Esophagus muscularis mucosa (tissue), 4 donors: Measurements from ENCODE around the gene IGF2BP3. TPM values are rescaled to one million over a fixed set of nuclear protein-coding genes. Genes with fewer than 3 reads are reported as not detected.

Experiments used
- DNase-seq: peaks from one replicate; pipeline ENCODE4 v3.0.0-alpha.2; 2017; ENCODE audit errors: extremely low spot score
- H3K27ac ChIP-seq, 4 donors: fragments of 200-600 bp; sonication (generic); replicated peaks in 1 of 4; 1 replicate in 3 of 4; 2 replicates in 1 of 4; pipeline ENCODE4 v1.5.1; 2016 to 2019; ENCODE audit warnings: mild to moderate bottlenecking in 1 of 4
- H3K27me3 ChIP-seq, 4 donors: fragments of 200-600 bp; sonication (generic); one replicate each; pipeline versions ENCODE4 v1.5.1 to v1.6.0; 2016 to 2019
- H3K36me3 ChIP-seq, 4 donors: fragments of 200-600 bp; sonication (generic); one replicate each; pipeline ENCODE4 v1.5.1; 2016 to 2019
- H3K4me1 ChIP-seq, 4 donors: fragments of 200-600 bp; sonication (generic); one replicate each; pipeline ENCODE4 v1.5.1; 2016 to 2019
- H3K4me3 ChIP-seq, 4 donors: fragments of 200-600 bp; sonication (generic); 1 replicate in 2 of 4; 2 replicates in 2 of 4; pipeline ENCODE4 v1.5.1; 2016 to 2019; ENCODE audit warnings: mild to moderate bottlenecking in 4 of 4, moderate library complexity in 1 of 4
- H3K9me3 ChIP-seq, 4 donors: fragments of 200-600 bp; sonication (generic); 1 replicate in 3 of 4; 2 replicates in 1 of 4; pipeline ENCODE4 v1.5.1; 2016 to 2019
- EP300 ChIP-seq: sonication (generic); formaldehyde crosslinking; IDR thresholded peaks from one replicate; pipeline ENCODE4 v1.6.1; 2017; ENCODE audit warnings: antibody characterized with exemption
- POLR2A ChIP-seq: fragments of 450-650 bp; IDR thresholded peaks from one replicate; pipeline ENCODE4 v1.6.1; 2017; ENCODE audit warnings: antibody characterized with exemption, moderate library complexity, mild to moderate bottlenecking, low read depth
- POLR2AphosphoS5 ChIP-seq, 2 donors: sonication (generic); formaldehyde crosslinking; IDR thresholded peaks; one replicate each; pipeline ENCODE4 v1.6.1; 2017; ENCODE audit warnings: antibody characterized with exemption in 2 of 2
- WGBS: methylation state at CpG from one replicate; pipeline ENCODE4 v1.1.5; 2018; 5-methylcytosine and 5-hydroxymethylcytosine counted together
- intact Hi-C: fragments of 100-400 bp; cut with DNase I; formaldehyde crosslinking; loops from one replicate; pipeline ENCODE4 v1.15.1; 2023
- total RNA-seq, 4 donors: library from RNA; depleted of rRNA; stranded (reverse); fragments of >200 nt; gene quantifications; one replicate each; pipeline versions ENCODE4 v1.1.0 to v1.2.1, GENCODE V29; 2016
- TF ChIP-seq, protein P1 (sequence below), 3 experiments: fragments of 200-600 bp in 2 of 3; fragments of 450-650 bp in 1 of 3; sonication (generic) in 2 of 3; IDR thresholded peaks; one replicate each; pipeline ENCODE4 v1.5.1; 2017 to 2019; ENCODE audit warnings: antibody characterized with exemption in 3 of 3, mild to moderate bottlenecking in 2 of 3, moderate library complexity in 1 of 3

The IGF2BP3 gene
- total RNA-seq, 4 donors from 2014 or later, result 0.45 to 1.7 TPM; not detected in 2

- Histone ChIP-seq H3K27ac (no peak overlapping the region), H3K4me1 (no peaks in the 10 kb centered on the region), H3K4me3 (no peak overlapping the region), H3K9me3 (no peaks in the 10 kb centered on the region), H3K27me3 (no peaks in the 10 kb centered on the region), H3K36me3 (no peaks in the 10 kb centered on the region)
- TF ChIP-seq POLR2AphosphoS5 (IDR thresholded peaks at IDR 0.05), result no peak
- no peak for TF ChIP-seq EP300
- no peak for TF ChIP-seq POLR2A
- TF ChIP-seq, protein P1, sequence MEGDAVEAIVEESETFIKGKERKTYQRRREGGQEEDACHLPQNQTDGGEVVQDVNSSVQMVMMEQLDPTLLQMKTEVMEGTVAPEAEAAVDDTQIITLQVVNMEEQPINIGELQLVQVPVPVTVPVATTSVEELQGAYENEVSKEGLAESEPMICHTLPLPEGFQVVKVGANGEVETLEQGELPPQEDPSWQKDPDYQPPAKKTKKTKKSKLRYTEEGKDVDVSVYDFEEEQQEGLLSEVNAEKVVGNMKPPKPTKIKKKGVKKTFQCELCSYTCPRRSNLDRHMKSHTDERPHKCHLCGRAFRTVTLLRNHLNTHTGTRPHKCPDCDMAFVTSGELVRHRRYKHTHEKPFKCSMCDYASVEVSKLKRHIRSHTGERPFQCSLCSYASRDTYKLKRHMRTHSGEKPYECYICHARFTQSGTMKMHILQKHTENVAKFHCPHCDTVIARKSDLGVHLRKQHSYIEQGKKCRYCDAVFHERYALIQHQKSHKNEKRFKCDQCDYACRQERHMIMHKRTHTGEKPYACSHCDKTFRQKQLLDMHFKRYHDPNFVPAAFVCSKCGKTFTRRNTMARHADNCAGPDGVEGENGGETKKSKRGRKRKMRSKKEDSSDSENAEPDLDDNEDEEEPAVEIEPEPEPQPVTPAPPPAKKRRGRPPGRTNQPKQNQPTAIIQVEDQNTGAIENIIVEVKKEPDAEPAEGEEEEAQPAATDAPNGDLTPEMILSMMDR (IDR thresholded peaks at IDR 0.05), result no peak
- 83% methylated on average over 7 of the region's 7 CpGs for WGBS
- intact Hi-C loops, result no loop called here
- DNase-seq, result no peak
These were observed 128.3 kb downstream of the IGF2BP3 start for GRCh38 chr7:23341846-23342598.

GRCh38 chr7:23338863-23339262 lies 131.4 kb downstream of the IGF2BP3 start:
- no peaks in the 10 kb centered on the region for H3K36me3 ChIP-seq
- intact Hi-C loops, result no loop called here
- H3K4me1 ChIP-seq, result peaks cover 15 to 20% (median 17%) of the 10 kb centered on the region in 4 donors
- H3K4me3 ChIP-seq, result no peak overlapping the region
- 51% methylated on average over 2 of the region's 2 CpGs for WGBS
- no peaks in the 10 kb centered on the region for H3K27me3 ChIP-seq
- no peaks in the 10 kb centered on the region for H3K9me3 ChIP-seq
- TF ChIP-seq EP300 (no peak), POLR2A (no peak), POLR2AphosphoS5 (IDR thresholded peaks at IDR 0.05) (no peak)
- TF ChIP-seq, protein P1 (IDR thresholded peaks at IDR 0.05), result no peak
- no peak overlapping the region for H3K27ac ChIP-seq
- no peak for DNase-seq

- intact Hi-C loops, result no loop called here
- Histone ChIP-seq H3K27ac (no peak overlapping the region), H3K27me3 (no peaks in the 10 kb centered on the region), H3K4me1 (peaks cover 16 to 22% (median 17%) of the 10 kb centered on the region in 4 donors), H3K4me3 (no peak overlapping the region), H3K36me3 (no peaks in the 10 kb centered on the region), H3K9me3 (no peaks in the 10 kb centered on the region)
- WGBS, result 89% methylated on average over 2 of the region's 2 CpGs
- DNase-seq, result no peak
- TF ChIP-seq EP300, result no peak
- TF ChIP-seq POLR2A, result no peak
- TF ChIP-seq POLR2AphosphoS5 (IDR thresholded peaks at IDR 0.05), result no peak
- TF ChIP-seq, protein P1 (IDR thresholded peaks at IDR 0.05), result no peak
These were observed 131.9 kb downstream of the IGF2BP3 start for GRCh38 chr7:23338439-23338838.

GRCh38 chr7:23337374-23337773 lies 132.9 kb downstream of the IGF2BP3 start:
- intact Hi-C loops, result no loop called here

More at GRCh38 chr7:23337374-23337773, 132.9 kb downstream of the IGF2BP3 start:
- no peak overlapping the region for H3K27ac ChIP-seq
- no peaks in the 10 kb centered on the region for H3K9me3 ChIP-seq
- H3K27me3 ChIP-seq, result no peaks in the 10 kb centered on the region
- no peak for DNase-seq
- H3K36me3 ChIP-seq, result no peaks in the 10 kb centered on the region
- H3K4me1 ChIP-seq, result peaks cover 16 to 26% (median 22%) of the 10 kb centered on the region in 4 donors
- TF ChIP-seq POLR2AphosphoS5 (IDR thresholded peaks at IDR 0.05) (no peak), POLR2A (no peak), EP300 (no peak)
- TF ChIP-seq, protein P1 (IDR thresholded peaks at IDR 0.05), result no peak
- H3K4me3 ChIP-seq, result no peak overlapping the region
